Stimulated activated naive CD4-positive, alpha-beta T cell treated with Interleukin-2 at 50 U/mL for 16 hours (primary cell): Measurements from ENCODE around the gene MSI1.
"Not testable (repeated sequence)": the region's sequence is repeated elsewhere in the genome, so short reads cannot be mapped to it uniquely, and the experiment has no call there.

Experiments
- DNase-seq: peaks from one replicate; lab custom pipeline; 2025; lab: John Stamatoyannopoulos, UW

The MSI1 gene

DNA sequence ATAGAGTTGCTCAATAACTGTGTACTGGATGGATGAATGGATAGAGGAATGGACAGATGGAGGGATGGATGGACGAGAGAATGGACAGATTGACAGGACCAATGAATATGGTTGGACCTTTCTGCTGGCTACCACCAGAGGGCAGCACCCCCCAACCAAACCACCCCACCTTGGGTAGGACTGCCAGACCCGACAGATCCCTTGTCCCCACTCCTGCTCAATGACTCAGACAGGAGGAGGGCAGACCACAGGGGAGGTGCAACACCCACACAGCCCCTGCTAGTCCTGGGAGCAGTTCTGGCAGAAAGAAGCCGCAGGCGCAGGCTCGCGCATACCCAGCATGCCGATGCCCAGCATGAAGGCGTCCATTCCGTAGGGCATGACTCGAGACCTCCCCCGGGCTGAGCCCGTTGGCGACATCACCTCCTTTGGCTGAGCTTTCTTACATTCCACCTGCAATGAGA is 12.4 kb downstream of the MSI1 start:
- DNase-seq = peak; percentile 74

DNA sequence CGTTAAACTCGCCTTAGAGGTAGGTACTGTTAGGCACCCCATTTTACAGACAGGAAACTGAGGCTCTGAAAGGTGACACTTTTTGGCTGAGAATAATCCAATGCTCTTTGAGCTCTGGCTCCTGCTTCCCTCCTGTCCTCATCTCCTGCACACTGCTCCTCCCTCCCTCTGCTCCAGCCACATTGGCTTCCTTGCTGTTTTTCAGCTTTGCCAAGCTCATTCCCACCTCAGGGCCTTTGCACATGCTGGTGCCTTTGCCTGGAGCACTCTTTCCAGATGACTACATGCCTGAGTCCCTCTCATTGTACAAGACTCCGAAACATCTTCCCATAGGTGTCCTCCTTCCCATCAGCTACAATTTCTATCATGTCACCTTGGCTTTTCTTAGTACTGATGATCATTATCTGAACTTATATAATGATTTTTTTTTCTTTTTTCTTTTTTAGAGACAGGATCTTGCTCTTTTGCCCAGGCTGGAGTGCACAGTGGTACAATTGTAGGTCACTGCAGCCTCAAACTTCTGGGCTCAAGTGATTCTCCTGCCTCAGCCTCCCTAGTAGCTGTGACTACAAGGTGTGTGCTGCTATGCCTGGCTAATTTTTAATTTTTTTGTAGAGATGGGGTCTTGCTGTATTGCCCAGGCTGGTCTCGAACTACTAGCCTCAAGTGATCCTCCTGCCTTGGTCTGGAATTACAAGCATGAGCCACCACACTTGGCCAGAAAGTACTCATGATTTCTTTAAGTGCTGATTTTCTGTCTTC is 15.2 kb downstream of the MSI1 start:
- DNase-seq = no peak

DNA sequence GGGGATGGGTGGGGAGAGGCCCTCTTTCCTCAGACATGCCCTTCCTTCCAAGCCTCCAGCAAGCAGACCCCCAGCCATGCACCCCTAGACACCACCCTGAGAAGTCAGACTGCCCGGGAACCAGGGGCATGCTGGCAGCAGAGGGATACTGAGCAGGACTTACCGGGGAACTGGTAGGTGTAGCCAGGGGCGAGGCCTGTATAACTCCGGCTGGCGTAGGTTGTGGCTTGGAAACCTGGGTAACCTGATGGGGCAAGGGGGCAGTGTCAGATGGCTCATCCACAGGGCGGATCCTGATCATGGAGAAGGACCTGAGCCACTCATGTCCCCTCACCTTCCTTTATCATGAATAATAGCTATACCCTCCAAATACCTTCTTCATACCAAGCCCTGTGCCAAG is 15.8 kb downstream of the MSI1 start:
- no peak for DNase-seq

DNA sequence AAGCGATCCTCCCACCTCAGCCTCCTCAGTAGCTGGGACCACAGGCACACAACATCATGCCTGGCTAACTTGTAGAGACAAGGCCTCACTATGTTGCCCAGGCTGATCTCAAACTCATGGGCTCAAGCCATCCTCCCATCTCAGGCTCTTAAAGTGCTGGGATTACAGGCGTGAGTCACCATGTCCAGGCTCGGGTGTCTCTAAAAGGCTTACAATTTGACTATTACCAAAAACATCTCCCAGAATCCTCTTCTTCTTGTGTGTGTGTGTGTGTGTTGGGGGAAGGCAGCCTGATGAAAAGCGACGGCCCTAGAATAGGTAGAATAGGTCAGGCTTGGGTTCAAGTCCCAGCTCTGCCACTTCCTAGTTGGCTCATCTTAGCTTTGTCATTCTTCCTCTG is 16.8 kb downstream of the MSI1 start:
- no peak for DNase-seq

DNA sequence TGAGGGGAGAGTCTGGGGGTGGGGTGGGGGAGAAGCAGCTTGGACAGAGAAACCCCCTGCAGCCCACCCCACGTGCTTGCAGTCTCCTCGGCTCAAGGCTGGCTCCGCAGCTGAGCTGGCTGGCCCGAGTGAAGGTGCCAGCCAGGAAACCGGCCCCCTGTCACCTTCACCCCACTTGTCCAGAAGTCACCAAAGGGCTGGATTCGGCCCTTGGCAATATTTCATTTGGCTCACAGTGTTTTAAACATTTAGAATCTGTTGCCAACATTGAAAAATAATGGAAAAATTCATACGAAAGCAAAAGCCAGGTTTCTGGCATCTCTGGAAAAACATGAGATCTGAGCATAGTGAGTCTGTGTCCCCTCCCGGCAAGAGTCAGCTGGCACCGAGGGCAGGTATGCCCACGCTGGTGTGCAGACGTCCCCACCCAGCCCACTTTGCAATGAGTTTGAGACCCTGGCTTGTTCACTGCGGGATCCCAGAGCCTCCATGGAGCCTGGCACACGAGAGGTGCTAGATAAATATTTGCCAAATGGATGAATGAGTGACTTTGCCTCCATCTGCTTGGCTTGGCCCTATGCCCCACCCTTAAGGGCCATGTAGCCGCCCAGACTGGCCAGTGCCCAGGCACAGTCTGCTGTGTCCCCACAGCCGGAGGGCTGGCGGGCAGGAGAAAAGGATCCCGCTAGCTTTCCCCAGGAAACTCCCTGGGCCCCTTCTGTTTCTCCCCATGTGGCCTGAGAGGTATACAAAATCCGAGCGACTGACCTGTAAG is 18.2 kb downstream of the MSI1 start:
- DNase-seq = no peak

DNA sequence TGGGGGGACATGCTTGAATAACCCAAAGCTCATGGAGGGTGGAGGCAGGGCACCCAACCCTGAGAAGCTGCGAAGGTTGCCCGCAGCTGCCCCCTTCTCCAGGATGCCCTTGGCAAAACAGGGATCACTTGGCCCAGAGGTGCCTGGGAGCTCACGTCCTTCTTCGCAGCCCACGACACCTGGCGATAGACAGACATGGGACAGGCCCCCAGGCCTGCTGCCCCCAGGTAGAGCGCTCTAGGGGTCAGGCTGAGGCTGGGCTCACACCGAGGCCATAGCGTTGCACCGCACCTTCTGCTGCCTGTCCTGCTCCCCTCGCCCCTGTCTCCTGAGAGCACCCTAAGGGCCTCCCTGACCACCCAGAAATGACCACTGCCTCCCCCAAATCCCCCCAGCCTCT is 21.2 kb downstream of the MSI1 start:
- DNase-seq = no peak

DNA sequence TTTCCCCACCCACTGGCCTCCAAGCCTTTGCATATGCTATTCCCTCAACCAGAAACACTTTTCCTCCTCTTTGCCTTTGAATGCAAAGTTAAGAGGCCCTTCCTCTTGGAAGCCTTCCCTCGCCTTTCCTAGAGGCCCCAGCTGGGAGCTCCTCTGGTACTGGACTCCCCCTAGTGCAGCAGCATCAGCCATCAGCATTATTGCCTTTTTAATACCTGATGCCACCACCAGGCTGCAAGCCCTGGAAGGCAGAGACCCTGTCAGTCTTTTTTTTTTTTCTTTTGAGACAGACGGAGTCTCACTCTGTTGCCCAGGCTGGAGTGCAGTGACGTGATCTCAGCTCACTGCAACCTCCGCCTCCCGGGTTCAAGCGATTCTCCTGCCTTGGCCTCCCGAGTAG is 22.3 kb downstream of the MSI1 start:
- DNase-seq = no peak

DNA sequence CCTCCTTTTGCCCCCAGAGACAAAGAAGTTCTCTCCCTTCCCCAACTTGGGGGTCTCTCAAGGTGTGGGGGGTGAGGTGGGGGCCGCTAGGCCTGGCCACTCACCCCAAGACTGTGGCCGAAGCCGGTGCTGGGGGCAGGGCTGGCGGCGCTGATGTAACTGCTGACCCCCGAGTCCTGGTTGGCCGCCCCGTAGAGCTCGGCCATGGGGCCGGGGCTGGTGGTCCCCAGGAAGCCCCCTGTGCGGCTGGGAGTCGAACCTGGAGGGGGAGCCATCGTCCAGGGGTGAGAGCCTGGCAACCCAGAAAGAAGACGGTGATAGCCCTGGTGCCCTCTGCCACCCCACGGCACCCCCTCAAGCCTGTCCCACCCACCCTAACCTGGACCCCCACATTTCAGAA is 22.9 kb downstream of the MSI1 start:
- no peak for DNase-seq

DNA sequence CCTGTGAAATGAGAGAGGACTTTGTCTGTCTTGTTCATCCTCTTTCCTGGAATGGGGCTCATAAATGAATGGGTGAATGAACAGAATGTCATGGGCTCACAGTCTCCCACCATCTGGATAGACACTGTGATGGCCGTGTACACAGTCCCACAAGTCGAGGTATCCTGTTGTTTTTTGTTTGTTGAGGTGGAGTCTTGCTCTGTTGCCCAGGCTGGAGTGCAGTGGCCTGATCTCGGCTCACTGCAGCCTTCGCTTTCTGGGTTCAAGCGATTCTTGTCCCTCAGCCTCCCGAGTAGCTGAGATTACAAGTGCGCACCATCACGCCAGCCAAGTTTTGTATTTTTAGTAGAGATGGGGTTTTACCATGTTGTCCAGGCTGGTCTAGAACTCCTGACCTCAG is 25.3 kb downstream of the MSI1 start:
- no peak for DNase-seq

DNA sequence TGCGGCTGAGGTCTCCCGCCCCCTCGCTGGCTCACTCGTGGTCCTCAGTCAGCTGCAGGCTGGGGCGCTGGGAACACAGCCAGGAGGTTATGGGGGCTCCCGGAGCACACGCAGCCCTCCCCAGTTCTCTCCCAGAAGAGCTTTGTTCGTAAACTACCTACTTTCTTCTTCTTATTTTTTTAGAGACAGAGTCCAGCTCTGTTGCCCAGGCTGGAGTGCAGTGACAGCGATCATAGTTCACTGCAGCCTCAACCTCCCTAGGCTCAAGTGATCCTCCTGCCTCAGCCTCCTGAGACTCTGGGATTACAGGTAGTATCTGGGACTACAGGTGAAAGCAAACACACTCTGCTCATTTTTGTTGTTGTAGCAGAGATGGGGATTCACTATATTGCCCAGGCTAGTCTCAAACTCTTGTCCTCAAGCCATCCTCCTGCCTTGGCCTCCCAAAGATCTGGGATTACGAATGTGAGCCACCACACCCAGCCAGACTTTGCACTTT is 25.9 kb downstream of the MSI1 start:
- DNase-seq = no peak

DNA sequence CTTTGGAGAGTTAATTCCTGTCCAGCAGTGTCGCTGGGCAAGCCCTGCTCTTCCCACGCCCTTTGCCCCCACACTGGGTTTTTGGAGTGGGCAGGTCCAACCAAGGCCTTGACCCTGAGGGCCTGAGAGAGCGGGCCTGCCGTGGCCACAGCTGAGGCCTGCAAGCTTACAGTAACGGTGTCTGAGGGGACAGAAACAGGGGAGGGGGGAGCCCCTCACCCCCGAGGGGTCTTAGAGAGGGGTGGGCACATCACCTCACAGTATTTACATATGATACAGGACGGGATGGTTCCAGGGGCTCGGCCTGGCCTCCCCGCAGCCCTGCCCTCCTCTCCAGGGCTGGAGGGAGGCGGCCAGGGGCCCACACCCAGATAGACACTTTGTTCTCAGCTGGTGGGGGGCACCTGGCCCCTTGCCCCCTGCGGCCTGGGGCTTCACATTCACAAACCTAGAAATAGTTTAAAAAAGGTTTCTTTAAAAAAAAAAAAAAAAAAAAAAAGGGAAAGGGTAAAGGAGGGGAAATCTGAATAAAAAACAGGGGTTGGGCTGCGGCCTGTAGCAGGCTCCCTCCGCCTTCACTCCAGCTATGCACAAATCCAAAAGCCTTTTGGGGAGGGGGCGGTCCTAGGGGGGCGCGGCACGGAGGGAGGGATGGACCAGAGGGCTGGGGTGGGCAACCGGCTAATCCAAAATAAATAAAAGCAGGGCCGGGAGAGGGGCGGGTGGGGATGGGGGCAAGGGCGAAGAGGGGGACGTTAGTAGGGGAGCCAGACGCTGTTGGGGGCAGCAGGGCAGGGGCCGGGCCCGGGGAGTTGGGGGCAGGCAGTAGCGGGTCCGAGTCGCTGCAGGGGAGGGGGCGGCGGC is 26.6 kb downstream of the MSI1 start:
- no peak for DNase-seq

DNA sequence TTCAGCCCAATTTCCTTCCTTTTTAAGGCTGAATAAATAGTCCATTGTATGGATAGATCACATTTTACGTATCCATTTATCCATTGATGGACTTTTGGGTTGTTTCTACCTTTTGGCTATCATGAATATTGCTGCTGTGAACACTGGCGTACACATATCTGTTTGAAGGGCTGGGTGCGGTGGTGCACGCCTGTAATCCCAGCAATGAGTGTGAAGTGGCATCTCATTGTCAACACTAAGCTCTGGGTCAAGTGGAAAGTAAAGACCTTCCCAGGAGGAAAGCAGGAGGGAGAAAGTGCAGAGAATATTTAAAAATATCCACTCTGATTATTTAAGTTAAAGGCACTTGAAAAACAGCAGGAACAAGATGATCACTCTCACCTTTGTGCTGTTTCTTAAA is 29.7 kb downstream of the MSI1 start:
- no peak for DNase-seq

DNA sequence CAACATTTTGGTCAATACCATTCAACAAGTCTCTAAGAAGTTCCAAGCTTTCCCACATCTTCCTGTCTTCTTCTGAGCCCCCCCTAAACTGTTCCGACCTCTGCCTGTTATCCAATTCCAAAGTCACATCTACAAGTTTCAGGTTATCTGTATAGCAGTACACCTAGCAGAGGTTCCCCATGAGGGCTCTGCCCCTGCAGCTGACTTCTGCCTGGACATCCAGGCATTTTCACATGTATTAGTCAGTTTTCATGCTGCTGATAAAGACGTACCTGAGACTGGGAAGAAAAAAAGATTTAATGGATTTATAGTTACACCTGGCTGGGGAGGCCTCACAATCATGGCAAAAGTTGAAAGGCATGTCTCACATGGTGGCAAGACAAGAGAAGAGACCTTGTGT is 31.2 kb downstream of the MSI1 start:
- DNase-seq = no peak

DNA sequence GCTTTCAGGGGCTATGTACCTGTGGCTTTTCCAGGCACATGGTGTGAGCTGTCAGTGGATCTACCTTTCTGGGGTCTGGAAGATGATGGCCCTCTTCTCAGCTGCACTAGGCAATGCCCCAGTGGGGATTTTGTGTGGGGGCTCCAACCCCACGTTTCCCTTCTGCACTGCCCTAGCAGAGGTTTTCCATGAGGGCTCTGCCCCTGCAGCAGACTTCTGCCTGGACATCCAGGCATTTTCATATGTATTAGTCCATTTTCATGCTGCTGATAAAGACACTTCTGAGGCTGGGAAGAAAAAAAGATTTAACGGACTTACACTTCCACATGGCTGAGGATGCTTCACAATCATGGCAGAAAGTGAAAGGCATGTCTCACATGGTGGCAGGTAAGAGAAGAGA is 32.6 kb downstream of the MSI1 start:
- not testable (repeated sequence) for DNase-seq

DNA sequence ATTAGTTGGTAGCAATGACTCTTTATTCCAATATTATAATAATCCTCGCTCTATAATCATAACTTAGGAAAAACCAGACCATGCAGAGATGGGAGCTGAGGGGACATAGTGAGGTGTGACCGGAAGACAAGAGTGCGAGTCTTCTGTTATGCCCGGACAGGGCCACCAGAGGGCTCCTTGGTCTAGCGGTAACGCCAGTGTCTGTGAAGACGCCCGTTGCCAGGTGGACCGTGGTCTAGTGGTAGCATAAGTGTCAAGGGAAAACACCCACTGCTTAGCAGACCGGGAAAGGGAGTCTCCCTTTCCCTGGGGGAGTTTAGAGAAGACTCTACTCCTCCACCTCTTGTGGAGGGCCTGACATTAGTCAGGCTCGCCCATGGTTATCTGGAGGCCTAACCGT is 33.5 kb downstream of the MSI1 start:
- peak; percentile 12 for DNase-seq

DNA sequence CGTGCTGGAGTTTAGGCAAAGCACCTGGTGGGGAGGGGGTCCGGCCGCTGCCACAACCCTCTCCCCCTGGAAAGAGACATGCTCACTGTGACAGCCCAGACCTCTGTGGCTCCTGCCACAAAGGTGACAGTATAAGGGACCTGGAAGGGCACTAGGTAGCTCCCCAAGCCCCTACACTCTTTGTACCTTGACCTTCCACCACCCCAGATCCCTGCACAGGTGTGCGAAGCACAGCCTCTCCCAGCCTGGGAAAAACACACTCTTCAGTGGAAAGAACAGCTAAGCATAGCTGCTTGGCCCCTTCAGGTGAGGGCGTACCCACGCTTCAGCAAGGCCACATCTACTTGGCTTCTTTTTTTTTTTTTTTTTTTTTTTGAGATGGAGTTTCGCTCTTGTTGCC is 36.4 kb downstream of the MSI1 start:
- no peak for DNase-seq

DNA sequence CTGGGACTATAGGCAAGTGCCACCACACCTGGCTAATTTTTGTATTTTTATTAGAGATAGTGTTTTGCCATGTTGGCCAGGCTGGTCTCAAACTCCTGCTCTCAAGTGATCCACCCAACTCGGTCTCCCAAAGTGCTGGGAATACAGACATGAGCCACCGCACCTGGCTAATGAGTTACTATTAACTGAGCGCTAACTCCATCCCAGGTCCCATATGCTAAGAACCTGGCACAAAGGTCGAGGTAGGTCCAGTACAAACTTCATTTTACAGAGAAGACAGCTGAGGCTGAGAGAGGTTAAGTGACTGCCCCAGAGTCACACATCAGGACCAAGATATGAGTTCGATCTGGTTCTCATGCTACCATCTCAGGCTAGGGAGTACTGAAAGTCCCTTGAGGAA is 36.9 kb downstream of the MSI1 start:
- DNase-seq = no peak

DNA sequence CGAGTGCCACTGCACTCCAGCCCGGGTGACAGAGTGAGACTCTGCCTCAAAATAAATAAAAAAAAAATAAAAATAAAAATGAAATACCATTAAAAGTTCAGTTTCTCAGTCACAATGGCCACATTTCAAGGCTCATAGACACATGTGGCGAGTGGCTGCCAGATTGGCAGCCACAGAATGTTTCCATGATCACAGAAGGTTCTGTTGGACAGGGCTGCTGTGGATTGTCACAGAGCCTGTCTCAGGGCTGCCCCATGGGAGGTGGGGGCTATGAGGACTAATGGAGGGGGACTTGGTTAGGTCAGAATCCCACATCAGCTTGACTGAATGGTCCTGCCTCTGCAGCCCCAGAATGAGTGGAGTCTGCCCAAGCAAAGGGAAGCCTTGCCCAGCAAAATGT is 37.6 kb downstream of the MSI1 start:
- DNase-seq = no peak

DNA sequence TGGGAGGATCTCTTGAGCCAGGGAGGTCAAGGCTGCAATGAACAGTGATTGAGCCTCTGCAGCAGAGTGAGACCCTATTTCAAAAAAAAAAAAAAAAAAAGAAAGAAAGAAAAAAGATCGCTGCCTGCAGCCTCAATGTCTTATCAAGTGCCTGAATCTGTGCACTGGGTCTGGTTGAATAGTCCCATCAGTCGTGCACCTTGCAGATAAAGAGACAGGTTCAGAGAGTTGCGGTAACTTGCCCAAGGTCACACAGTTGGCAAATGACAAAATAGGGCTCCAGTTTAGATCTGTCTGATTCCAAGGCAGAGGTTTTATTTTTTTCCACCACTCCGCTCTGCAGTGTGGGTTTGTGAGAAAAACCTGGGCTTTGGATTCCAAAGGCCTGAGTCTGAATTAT is 40.7 kb downstream of the MSI1 start:
- DNase-seq = no peak

DNA sequence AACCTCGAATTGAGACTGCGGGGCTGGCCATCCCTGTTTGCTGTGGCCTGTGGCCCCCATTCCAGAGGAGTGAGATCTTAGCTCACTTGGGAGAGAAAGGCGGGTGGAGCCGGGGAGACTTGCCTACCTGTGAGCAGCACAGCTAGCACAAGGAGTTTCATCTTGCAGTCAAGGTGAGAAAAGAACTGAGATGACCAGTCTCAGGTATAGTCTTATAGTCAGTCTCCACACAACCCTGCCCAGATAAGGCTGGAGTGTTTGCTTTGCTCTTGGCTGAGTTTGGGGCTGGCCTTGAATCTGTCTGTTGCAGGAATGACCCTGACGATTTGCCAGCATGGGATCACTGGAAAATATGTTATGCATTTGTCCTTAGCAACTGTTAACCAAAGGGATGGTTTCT is 41.4 kb downstream of the MSI1 start, which contains the start of gene PLA2G1B:
TSS of gene PLA2G1B (minus strand) at position 187 of the 400 bp plus-strand sequence. CDS start at position 161, 26 bp downstream.
- no peak for DNase-seq

DNA sequence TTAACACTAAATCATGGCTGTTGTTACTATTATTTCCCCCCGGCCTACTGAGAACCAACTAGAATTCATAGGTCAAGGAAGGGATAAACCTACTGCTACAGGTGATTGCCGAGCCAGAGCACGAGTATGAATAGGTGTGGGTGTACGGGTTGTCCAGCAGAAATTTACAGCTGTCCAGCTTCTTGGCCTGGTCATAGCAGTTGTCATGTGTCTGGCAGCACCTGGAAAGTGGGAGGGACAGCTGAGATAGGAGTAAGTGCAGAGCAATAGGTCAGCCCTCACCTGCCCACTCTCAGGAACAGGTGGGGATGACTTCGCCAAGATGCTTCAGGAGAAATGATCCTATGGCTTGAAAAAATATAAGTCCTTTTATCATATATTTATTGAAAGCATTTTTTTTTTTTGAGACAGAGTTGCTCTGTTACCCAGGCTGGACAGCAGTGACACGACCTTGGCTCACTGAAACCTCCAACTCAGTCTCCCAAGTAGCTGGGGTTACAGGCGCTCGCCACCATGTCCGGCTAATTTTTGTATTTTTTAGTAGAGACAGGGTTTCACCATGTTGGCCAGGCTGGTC is 44.0 kb downstream of the MSI1 start:
- DNase-seq = no peak

DNA sequence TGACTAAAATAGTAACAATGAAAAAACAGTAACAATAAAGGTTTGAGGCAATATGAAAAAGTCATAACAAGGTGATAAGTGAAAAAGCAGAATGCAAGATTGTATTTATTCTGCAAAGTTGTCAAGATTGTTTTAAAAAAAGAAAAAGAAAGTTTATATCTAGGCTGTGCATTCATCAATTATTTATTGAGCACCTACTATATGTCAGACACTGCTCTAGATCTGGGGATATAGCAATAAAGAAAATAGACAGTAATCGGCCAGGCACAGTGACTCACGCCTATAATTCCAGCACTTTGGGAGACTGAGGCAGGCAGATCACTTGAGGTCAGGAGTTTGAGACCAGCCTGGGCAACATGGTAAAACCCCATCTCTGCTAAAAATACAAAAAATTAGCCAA is 45.2 kb downstream of the MSI1 start:
- no peak for DNase-seq
